ENCODE measurements around the gene ITGAX.

The ITGAX gene

DNA sequence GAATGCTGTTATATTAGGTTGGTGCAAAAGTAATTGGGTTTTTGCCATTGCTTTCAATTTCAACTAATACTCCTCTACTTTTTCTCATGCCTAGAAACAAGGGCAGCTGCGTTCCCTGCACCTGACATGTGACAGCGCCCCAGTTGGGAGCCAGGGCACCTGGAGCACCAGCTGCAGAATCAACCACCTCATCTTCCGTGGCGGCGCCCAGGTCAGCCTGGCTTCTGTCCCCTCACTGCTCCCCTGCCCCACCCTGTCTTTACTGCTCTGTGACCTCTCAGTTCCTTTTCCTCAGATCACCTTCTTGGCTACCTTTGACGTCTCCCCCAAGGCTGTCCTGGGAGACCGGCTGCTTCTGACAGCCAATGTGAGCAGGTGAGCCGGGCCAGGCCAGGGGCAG lies 21.7 kb downstream of the ITGAX start:
- no peak for FAIRE-seq

DNA sequence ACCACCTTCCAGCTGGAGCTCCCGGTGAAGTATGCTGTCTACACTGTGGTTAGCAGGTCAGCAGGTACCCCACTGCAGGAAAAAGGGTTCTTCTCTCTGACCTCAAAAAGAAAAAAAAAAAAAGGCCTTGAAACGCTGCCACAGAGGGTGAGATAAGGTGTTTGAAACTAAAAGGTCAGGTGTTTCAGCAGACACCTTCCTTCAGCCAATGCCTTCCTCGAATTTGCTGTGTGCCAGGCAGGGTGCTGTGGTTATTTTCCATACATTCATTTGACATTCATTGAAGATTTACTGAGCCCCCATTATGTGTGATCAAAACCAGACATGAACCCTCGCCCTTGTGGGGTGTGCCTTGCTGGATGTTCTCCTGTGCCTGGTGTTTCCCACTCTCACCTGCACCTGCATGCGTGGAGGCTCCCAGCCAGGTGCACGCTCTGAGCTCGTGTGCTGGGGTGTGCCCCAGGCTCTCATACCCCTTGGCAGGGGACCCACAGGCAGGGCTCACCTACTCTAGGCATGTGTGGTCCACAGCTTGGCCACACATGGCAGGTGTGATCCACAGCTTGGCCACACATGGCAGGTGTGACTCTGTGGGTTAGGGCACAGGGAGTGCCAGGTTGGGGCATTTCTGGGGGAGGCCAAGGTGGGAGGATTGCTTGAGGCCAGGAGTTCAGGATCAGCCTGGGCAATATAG lies 22.4 kb downstream of the ITGAX start:
- FAIRE-seq: no peak

DNA sequence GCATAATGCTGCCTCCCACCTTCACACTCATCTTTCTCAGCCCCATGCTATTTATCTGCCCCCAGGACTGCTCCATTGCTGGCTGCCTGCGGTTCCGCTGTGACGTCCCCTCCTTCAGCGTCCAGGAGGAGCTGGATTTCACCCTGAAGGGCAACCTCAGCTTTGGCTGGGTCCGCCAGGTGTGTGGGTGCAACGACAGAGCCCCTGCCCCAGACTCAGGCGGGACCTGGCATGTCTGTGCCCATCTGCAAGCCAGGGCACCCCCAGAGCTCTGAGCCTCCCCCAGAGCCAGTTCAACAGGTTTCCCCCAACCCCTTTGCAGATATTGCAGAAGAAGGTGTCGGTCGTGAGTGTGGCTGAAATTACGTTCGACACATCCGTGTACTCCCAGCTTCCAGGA lies 25.2 kb downstream of the ITGAX start:
- no peak for FAIRE-seq

DNA sequence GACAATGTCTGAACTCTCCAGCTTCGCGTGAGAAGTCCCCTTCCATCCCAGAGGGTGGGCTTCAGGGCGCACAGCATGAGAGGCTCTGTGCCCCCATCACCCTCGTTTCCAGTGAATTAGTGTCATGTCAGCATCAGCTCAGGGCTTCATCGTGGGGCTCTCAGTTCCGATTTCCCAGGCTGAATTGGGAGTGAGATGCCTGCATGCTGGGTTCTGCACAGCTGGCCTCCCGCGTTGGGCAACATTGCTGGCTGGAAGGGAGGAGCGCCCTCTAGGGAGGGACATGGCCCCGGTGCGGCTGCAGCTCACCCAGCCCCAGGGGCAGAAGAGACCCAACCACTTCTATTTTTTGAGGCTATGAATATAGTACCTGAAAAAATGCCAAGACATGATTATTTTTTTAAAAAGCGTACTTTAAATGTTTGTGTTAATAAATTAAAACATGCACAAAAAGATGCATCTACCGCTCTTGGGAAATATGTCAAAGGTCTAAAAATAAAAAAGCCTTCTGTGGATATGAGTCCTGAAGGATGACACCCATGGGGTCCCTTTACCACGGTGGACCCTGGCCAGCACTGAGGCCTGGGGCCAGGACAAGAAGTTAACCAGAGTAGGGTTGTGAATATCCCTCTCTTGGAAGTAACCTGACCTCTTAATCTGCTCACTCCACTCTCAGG lies 27.6 kb downstream of the ITGAX start:
- FAIRE-seq: no peak

DNA sequence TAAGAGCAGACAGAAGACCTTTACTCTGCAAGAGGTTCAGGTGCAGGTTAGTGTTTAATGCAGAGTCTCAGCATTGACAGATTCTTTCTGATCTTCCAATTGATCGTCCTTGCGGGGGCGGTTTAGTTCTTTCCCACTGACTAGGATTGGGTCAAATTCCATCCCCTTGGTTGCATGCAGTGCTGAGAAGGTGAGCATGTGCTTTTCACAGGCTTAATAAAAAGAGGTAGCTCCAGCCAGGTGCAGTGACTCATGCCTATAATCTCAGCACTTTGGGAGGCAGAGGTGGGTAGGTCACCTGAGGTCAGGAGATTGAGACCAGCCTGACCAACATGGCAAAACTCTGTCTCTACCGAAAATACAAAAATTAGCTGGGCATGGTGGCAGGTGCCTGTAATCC lies 30.7 kb downstream of the ITGAX start:
- FAIRE-seq: no peak

DNA sequence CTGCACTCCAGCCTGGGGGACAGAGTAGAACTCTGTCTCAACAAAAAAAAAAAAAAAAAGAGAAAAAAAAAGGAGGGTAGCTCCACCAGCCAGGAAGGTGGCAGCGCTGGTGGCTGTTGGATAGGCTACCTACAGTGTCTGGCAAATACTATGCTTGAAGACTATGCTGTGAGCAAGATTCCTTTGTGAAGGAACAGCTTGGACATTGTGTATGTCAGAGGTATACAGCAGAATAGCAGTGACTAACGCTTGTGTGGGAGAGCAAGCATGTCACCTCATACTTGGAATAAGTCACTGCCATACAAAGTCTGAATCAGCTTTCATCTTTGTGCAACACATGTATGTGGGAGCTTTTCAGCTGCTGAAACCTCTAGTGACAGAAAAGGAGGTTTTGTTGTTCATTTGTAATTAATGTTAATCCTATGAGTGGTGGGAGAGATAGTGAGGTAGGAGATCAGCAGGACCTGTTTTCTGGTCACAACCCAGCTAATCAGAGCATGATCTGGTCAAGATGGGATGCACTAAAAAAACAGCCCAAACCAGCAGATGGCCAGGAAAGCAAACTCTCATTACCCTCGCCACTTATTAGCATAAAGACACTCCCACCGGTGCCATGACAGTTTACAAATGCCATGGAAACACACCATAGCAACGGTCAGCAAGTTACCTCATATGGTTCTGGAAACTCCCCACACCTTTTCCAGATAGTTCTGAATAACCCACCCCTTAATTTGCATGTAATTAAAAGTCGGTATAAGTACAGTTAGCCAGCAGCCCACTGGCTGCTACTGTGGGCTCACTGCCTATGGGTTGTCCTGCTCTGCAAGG lies 31.4 kb downstream of the ITGAX start:
- FAIRE-seq: no peak

DNA sequence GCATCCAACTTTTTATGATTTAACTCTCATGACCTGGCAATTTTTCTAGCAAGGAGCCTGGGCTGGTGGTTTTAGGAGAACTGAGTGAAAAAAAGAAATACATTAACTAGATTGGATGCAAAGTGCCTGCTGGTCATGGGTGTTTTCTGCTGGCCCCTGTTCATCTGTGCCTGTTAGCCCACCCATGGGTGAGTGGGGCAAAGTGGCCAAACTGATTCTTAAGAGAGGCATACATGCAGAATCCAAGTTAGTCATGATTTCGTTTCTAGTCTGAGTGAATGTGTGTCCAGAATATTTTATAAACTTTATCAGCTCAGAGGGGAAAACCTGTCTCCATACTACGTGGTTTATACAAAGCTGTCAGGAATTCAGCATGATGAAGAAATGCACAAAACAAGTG lies 33.6 kb downstream of the ITGAX start:
- FAIRE-seq: no peak

DNA sequence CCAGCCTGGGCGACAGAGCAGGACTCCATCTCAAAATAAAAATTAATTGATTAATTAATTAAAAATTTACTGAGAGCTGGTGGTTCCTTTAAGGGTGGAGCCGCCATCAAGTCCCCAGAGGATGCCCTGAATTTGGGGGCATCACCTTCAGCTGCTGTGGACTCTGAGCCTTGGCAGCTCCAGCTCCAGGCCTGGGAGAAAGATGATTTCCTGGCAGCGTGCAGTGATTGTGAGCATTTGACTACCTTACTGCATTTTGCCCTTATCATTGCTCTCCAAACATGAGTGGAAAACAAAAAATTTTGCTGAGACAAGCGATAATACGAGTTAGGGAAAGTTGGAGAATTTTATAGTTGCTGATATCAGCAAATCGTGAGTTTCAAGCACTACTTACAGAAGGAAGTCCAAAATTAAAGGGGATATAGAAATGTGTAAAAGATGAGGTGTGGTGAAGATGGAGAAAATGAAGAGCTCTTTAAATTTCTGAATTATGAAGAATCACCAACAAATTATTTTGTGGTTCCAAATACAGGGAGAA lies 35.6 kb downstream of the ITGAX start:
- no peak for FAIRE-seq

DNA sequence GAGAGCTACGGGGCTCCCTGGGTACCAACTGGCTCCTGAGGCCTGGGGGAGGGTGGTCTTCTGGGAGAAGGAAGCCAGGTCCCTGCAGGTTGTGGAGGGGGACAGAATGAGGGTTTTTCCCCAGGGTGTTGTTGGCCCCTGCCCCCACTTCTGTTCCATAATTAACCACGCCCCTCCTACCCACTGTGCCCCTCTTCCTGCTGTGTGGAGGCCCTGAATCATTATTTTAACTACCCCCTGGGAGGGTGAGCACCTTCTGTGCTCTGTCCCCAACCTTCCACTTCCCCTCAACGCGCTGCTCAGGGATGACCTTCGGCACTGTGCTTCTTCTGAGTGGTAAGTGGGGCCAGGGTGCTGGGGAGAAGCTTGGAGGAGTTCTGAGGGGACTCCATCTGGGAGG lies 38.1 kb downstream of the ITGAX start, which contains the start of gene ITGAD:
TSS of gene ITGAD (plus strand) at position 280 of the 400 bp plus-strand sequence. CDS start at position 306, 26 bp downstream.
- FAIRE-seq: no peak

DNA sequence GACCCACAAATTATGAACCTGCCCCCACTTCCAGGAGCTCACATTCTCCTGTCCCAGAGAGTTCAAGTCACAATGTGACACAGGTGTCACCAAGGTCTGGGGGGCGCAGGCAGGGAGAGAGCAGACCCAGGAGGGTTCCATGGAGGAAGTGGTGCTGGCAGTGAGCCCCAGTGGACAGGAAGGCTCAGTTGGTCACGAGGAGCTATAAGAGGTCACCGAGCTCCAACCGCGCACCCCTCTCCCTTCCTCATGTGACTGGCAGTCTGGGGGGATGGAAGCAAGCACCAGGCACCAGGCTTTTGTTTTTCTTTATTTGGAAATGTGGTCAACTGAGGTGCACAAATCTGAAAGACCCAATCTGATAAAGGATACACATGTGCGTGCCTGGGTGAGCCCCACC lies 40.7 kb downstream of the ITGAX start:
- no peak for FAIRE-seq

DNA sequence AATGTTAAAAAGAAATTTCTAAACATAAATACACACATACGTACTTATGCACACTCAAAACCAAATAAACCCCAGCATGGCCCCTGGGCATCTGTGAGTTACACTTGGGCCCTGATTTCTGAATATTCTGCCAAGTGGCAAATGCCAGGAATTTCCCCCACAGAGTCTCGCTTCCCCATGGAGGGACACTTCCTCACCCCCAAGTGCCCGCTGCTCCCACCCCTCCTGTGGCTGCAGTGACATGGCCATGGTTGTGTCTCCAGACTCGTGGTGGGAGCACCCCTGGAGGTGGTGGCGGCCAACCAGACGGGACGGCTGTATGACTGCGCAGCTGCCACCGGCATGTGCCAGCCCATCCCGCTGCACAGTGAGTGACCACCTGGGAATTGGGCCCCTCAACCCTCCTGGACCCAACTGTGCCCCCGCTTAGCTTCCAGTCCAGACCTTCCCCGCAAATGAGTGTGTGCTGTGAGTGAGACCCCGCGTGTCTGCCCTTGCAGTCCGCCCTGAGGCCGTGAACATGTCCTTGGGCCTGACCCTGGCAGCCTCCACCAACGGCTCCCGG lies 42.2 kb downstream of the ITGAX start:
- FAIRE-seq: no peak

DNA sequence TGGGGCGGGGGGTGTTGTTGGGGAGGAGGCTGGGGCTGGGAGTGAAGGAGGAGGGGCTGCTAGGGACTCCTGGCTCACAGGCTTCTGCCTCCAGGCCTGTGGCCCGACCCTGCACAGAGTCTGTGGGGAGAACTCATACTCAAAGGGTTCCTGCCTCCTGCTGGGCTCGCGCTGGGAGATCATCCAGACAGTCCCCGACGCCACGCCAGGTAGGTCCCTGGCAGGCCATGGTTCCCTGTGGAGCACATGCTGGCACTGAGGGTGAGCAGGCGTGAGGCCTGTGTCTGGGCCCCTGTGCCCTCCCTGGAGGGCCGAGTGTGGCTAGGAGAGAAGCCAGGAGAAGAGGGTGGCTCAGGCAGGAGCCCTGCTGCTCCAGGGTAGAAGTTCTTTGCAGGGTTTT lies 42.7 kb downstream of the ITGAX start:
- FAIRE-seq: no peak

DNA sequence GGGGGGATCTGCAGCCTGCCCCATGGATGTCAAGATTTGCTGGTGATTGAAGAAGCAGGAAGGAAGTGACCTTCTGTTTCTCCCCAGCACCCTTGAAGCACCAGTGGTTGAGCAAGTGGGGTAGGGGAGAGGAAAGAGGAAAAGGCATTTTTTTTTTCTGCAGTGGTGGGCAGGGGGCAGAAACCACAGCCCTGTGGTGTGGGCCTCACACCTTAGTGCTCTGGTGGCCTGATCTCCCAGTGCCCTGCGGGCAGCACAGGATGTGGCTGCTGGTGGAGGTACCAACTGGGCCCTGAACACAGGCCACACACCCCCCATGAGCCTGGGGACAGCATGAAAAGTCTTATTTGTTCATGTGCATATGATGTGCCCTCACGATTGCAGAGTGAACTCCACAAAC lies 45.2 kb downstream of the ITGAX start:
- no peak for FAIRE-seq

DNA sequence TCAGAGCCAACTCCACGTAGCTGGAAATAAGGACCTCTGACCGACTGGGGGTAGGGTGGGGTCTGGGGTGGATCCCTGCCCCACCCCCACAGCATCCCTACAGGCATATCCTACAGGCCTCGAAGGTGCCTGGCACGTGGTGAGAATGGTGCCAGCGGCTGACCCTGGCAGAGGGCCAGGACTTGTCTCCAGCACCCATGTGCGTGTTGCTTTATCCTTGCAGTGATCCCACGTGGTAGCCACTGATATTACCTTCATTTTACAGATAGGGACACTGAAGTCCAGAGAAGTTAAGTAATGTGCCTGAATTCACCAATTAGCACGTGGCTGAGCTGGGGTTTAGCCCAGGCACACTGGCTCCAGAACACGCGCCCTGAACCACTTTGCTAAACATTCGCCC lies 46.5 kb downstream of the ITGAX start:
- no peak for FAIRE-seq

DNA sequence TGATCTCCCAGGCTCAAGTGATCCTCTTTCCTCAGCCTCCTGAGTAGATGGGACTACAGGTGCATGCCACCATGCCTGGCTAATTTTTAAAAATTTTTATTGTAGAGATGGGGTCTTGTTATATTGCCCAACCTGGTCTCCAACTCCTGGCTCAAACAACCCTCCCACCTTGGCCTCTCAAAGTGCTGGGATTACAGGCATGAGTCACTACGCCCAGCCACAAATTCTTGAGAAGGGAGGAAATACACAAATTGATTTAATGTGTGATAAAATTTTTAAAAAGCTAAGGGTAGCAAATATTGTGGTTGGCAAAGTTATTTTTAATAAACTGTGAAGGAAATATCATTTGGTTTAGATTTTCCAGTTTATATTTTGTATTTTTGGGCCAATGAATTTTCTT lies 47.7 kb downstream of the ITGAX start:
- no peak for FAIRE-seq

DNA sequence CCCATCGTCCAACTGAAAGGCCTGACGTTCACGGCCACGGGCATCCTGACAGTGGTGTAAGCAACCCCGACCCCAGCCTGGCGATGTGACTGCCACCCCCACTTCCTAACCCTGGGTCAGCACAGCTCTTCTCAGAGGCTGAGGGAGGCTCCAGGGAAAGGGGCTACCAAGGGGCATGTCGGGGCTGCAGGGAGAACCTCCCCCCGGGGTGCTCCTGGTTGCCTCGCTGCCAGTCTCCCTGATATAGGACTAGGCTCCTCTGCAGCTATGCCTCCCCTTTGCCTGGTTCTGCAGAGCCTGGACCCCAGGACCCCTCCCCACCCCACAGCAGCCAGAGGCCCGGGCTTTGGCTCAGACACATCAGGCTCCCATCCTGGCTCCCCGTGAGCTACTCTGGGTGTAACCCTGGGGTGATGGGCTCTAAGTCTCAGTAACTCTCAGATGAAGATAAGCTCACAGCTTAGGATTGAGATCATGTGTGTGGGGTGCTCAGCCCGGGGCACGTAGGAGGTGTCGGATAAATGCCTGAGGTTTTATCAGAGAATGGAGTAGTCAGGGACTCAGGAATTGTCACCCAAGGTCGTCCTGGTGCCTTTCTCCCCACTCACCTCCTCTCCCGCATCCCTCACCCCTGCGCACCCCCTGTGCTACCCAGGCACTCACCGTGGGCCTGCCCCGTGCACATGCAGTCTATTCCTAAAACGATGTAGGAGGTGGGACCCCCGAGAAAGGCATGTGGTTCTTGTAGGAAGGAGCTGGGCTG lies 48.8 kb downstream of the ITGAX start:
- FAIRE-seq: no peak

DNA sequence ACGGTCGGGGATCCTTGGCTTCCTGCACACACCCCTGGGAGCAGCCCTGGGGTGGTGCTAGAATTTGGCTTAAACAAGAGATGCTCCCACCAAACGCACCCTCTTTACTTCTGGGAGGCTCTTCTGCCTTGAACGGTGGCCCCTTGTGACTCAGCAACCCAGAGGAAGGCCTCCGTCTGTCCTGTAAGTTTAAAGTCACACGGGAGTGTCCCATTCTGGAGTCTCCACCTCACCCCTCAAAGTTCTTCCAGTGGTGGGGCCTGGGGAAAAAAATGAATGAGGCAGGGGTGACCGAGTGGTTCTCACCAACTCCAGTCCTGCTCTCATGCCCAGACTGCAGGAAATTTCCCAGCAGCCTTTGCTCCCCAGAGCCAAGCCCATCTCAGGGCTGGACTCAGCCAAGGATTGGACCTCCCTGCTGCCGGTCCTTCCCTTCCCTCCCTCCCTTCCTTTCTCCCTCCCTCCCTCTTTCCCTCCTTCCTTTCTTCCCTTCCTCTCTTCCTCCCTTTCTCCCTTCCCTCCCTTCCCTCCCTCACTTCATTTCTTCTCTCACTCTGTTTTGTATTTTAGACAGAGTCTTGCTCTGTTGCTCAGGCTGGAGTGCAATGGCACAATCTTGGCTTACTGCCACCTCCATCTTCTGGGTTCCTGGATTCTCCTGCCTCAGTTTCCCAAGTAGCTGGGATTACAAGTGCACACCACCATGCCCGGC lies 49.5 kb downstream of the ITGAX start:
- no peak for FAIRE-seq

DNA sequence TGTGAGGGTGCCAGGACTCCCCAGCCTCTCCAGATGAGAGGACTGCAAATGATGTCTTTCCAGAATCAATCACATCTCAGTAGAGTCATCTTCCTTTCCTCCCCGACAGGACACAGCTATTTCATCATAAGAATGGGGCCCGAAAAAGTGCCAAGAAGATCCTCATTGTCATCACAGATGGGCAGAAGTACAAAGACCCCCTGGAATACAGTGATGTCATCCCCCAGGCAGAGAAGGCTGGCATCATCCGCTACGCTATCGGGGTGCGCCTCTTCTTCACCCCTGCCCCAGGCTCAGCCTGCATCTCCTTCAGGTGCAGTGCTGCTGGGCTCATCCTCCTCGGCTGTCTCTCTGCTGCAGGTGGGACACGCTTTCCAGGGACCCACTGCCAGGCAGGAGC lies 52.4 kb downstream of the ITGAX start:
- no peak for FAIRE-seq

DNA sequence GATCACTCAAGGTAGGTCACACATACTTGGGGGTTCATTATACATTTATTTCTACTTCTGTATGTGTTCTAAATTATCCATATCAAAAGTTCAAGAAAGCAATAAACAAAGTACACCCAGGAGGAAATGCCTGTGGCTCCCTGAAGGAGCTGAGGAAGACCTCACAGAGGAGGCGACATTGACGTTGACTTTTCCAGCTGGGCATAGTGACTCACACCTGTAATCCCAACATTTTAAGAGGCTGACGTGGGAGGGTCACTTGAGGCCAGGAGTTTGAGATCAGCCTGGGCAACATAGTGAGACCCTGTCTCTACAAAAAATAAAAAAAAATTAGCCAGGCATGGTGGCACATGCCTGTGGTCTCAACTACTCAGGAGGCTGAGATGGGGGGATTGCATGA lies 54.5 kb downstream of the ITGAX start:
- no peak for FAIRE-seq

DNA sequence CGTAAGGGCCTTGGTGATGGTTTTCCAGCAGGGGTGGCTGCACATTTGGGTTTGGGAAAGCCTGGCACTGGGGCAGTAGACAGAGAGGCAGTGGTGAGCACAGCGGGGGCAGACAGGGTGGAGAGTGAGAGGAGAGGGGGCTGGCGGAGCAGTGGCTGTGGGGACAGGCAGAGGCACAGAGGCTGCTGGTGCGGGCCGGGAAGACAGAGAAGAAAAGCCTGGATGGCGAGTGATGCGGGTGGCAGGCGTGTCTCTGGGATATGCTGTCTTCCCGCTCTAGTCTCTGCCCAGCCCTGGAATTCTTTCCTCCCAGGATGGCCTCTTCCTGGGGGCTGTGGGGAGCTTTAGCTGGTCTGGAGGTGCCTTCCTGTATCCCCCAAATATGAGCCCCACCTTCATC lies 55.1 kb downstream of the ITGAX start:
- no peak for FAIRE-seq

DNA sequence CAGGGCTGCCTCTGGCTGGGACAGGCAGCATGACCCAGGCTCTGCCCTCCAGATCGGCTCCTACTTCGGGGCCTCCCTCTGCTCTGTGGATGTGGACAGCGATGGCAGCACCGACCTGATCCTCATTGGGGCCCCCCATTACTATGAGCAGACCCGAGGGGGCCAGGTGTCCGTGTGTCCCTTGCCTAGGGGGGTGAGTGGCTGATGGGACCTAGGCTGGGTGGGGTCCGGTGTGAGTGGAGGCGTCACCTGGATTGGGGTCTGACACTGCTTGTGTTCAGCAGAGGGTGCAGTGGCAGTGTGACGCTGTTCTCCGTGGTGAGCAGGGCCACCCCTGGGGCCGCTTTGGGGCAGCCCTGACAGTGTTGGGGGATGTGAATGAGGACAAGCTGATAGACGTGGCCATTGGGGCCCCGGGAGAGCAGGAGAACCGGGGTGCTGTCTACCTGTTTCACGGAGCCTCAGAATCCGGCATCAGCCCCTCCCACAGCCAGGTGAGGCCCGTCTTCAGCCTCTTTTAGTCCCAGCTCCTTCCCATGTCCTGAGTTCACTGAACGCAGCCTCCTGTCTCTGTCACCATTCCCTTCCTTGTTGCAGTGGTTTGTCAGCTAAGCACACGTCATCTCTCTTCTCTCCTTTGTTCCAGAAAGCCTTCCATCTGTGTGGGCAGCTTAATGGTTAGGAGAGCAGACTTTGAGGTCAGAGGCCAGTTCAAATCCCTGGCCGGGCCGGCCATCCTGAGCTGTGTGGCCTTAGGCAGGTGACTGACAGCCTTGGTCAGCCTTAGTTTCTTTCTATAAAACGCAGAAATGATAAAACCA lies 56.3 kb downstream of the ITGAX start:
- FAIRE-seq: no peak
